GM18502 (cell line): ENCODE results near the gene SIRT2.
"Not testable (repeated sequence)": the region's sequence is repeated elsewhere in the genome, so short reads cannot be mapped to it uniquely, and the experiment has no call there.

Source experiments
- ATAC-seq: cut with Tn5 transposase; IDR thresholded peaks from one replicate; pipeline ENCODE4 v1.9.1; 2021; ENCODE audit warnings: mild to moderate bottlenecking; ENCODE audit not compliant: unreplicated experiment, poor library complexity

Gene SIRT2

GRCh38 chr19:38870612-38871011 is 28.8 kb downstream of the SIRT2 start:
- ATAC-seq: no peak

- ATAC-seq: peak; percentile 71
Observed at GRCh38 chr19:38869836-38870607, 29.4 kb downstream of the SIRT2 start.

GRCh38 chr19:38869160-38869835 is 30.1 kb downstream of the SIRT2 start:
- no peak for ATAC-seq

- no peak for ATAC-seq
Observed at GRCh38 chr19:38868551-38868950, 30.9 kb downstream of the SIRT2 start.

GRCh38 chr19:38867171-38867780 is 32.1 kb downstream of the SIRT2 start:
- ATAC-seq: no peak

- ATAC-seq: no peak
Observed at GRCh38 chr19:38862321-38863059, 36.9 kb downstream of the SIRT2 start.

GRCh38 chr19:38861368-38861767 is 38.0 kb downstream of the SIRT2 start:
- no peak for ATAC-seq

- not testable (repeated sequence) for ATAC-seq
Observed at GRCh38 chr19:38859631-38860204, 39.7 kb downstream of the SIRT2 start.

GRCh38 chr19:38856813-38857212 is 42.6 kb downstream of the SIRT2 start:
- ATAC-seq: no peak

- ATAC-seq: not testable (repeated sequence)
Observed at GRCh38 chr19:38855751-38856150, 43.7 kb downstream of the SIRT2 start.

GRCh38 chr19:38854961-38855360 is 44.5 kb downstream of the SIRT2 start:
- ATAC-seq: not testable (repeated sequence)

GRCh38 chr19:38853214-38853613 is 46.2 kb downstream of the SIRT2 start:
- no peak for ATAC-seq

- no peak for ATAC-seq
Observed at GRCh38 chr19:38852231-38853044, 47.0 kb downstream of the SIRT2 start.

- ATAC-seq: peak; percentile 20
Observed at GRCh38 chr19:38851622-38852230, 47.7 kb downstream of the SIRT2 start.

- no peak for ATAC-seq
Observed at GRCh38 chr19:38850976-38851621, 48.3 kb downstream of the SIRT2 start.

- ATAC-seq: peak; percentile 69
Observed at GRCh38 chr19:38850436-38850975, 48.9 kb downstream of the SIRT2 start.

GRCh38 chr19:38849860-38850435 is 49.5 kb downstream of the SIRT2 start, which contains the start of gene HNRNPL:
TSS of gene HNRNPL (minus strand) at chr19:38849986. CDS start at chr19:38849966, 20 bp downstream.
- peak; percentile 57 for ATAC-seq
